Thoracic aorta (tissue), 2 donors: ENCODE data around the gene ENOX1. TPM values are rescaled to one million over a fixed set of nuclear protein-coding genes. Genes with fewer than 3 reads are reported as not detected.

Source experiments
- ATAC-seq: fragments of 150-250 bp; one replicate; pipeline ENCODE4 v1.8.0; 2017; ENCODE audit warnings: low read depth; ENCODE audit not compliant: insufficient number of reproducible peaks, low FRiP score
- DNase-seq: peaks from one replicate; pipeline ENCODE4 v3.0.0-alpha.2; 2020; ENCODE audit warnings: low spot score
- H3K27ac ChIP-seq, 2 donors: fragments of 200-600 bp; sonication (generic); 1 replicate in 1 of 2; 2 replicates in 1 of 2; pipeline ENCODE4 v1.5.1; 2016; ENCODE audit warnings: mild to moderate bottlenecking in 2 of 2, moderate library complexity in 2 of 2
- H3K27me3 ChIP-seq: fragments of 200-600 bp; sonication (generic); replicated peaks from 2 replicates; pipeline ENCODE4 v1.6.0; 2016; ENCODE audit warnings: mild to moderate bottlenecking; ENCODE audit not compliant: insufficient read depth
- H3K36me3 ChIP-seq: fragments of 200-600 bp; sonication (generic); one replicate; pipeline ENCODE4 v1.5.1; 2016
- H3K4me1 ChIP-seq, 2 donors: fragments of 200-600 bp; sonication (generic); 1 replicate in 1 of 2; 2 replicates in 1 of 2; pipeline versions ENCODE4 v1.5.1 to v1.6.0; 2016; ENCODE audit warnings: low read depth in 2 of 2, mild to moderate bottlenecking in 1 of 2; ENCODE audit not compliant: control insufficient read depth in 1 of 2
- H3K4me3 ChIP-seq: fragments of 200-600 bp; sonication (generic); 2 replicates; pipeline ENCODE4 v1.5.1; 2016; ENCODE audit warnings: mild to moderate bottlenecking
- H3K9me3 ChIP-seq: fragments of 200-600 bp; sonication (generic); 2 replicates; pipeline ENCODE4 v1.5.1; 2016
- CTCF ChIP-seq: fragments of 200-600 bp; sonication (generic); IDR thresholded peaks from one replicate; pipeline ENCODE4 v1.5.1; 2019; ENCODE audit warnings: antibody characterized with exemption
- total RNA-seq, 2 donors: library from RNA; depleted of rRNA; stranded (reverse); fragments of >200 nt; gene quantifications; one replicate each; pipeline versions ENCODE4 v1.1.0 to v1.2.3, GENCODE V29; 2016

ENOX1 gene
- total RNA-seq, 2 donors from 2014 or later = 0.41 to 2.3 TPM

DNA sequence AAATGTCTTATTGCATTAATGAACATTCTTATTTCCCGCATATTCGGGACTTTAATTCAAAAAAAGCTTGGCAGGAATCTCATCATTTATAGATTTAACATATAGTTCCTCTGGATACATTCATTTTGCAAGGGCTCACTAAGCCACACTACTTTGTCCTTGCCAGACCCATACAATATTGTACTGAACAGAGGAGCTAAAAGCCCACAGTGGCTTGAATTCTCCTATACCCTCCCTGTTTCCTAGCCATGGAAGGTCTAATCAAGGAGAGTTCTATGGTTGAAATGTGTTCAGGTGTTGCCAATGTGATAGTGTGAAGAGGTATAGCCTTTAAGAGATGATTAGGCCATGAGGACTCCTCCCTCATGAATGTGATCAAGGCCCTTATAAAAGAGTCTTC lies 298.9 kb downstream of the ENOX1 start:
- Histone ChIP-seq H3K27me3 (no peaks in the 10 kb centered on the region), H3K27ac (no peak overlapping the region), H3K9me3 (no peaks in the 10 kb centered on the region), H3K4me1 (no peaks in the 10 kb centered on the region), H3K4me3 (no peak overlapping the region), H3K36me3 (no peaks in the 10 kb centered on the region)
- ATAC-seq (no peak), DNase-seq (no peak)
- TF ChIP-seq CTCF = no peak

- Histone ChIP-seq H3K4me3 (no peak overlapping the region), H3K36me3 (no peaks in the 10 kb centered on the region), H3K4me1 (no peaks in the 10 kb centered on the region), H3K9me3 (no peaks in the 10 kb centered on the region), H3K27ac (no peak overlapping the region), H3K27me3 (no peaks in the 10 kb centered on the region)
- no peak for TF ChIP-seq CTCF
- DNase-seq = no peak
- no peak for ATAC-seq
These were observed 299.3 kb downstream of the ENOX1 start for GRCh38 chr13:43487461-43487860.

DNA sequence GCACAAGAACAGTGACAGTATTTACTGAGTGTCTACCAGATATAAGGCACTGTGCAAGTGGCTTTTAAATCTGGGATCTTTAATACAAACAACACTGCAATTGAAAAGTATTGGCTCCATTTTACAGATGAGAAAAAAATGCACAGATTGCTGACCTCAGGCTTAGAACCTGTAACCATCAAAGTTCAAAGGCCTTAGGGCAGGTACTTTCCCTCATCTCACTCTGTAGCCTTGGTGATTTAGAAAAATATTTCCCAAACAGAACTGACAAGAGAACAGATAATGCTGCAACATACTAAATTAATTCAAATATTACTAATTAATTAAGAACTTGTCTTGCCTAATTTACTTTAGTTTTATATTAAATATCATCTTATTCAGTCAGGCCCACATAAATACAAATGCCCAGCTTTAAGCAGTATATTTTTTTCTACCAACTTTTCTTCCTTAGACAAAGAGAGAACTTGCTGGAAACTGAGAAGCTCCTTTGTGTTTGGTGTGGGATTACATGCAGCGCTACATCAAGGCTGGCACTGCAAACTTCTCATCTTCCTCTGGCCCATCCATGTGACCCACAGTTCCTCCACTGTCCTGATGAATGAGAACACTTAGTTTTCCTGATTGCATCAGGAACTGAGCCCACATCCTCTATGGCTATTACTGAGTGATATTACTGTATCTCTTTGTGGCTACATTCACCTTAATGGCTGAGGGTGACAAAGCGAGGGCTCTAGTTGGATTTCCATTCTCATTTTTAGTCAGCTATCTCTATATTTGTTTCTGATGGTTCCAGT lies 302.1 kb downstream of the ENOX1 start:
- no peak for TF ChIP-seq CTCF
- no peak for ATAC-seq
- no peak overlapping the region for H3K4me3 ChIP-seq

DNA sequence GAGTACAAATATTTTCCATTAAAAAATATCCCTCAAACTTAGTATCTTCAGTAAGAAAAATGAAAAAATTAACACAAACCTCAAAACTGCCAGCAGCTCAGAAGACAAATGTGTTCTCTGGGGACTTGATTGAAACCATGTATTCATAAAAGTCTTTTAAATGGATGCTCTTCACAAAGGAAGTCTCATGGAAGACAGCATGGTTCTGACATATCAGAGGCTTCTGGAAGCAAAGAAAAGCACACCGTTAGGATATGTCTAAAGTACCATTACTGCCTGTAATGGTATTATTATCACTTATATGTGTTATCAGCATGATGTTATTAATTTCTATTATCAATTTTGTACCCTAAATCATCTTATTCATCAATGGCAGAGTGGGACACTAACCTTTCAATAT lies 302.8 kb downstream of the ENOX1 start:
- Histone ChIP-seq H3K4me1 (peaks cover 0 to under 1% of the 10 kb centered on the region in 2 donors), H3K36me3 (no peaks in the 10 kb centered on the region), H3K9me3 (no peaks in the 10 kb centered on the region), H3K27ac (no peak overlapping the region), H3K4me3 (no peak overlapping the region), H3K27me3 (no peaks in the 10 kb centered on the region)
- DNase-seq (no peak), ATAC-seq (no peak)
- TF ChIP-seq CTCF = no peak

More for the DNA sequence above, 302.1 kb downstream of the ENOX1 start:
- Histone ChIP-seq H3K27me3 (no peaks in the 10 kb centered on the region), H3K27ac (no peak overlapping the region), H3K36me3 (no peaks in the 10 kb centered on the region), H3K9me3 (no peaks in the 10 kb centered on the region), H3K4me1 (no peaks in the 10 kb centered on the region)
- no peak for DNase-seq

GRCh38 chr13:43482641-43483040 lies 304.1 kb downstream of the ENOX1 start:
- no peaks in the 10 kb centered on the region for H3K27me3 ChIP-seq
- no peak overlapping the region for H3K27ac ChIP-seq
- no peak for ATAC-seq
- DNase-seq = no peak
- H3K4me3 ChIP-seq = no peak overlapping the region
- H3K9me3 ChIP-seq = no peaks in the 10 kb centered on the region
- no peak for TF ChIP-seq CTCF
- peaks cover 9 to 14% of the 10 kb centered on the region in 2 donors for H3K4me1 ChIP-seq
- H3K36me3 ChIP-seq = no peaks in the 10 kb centered on the region
